ENCODE measurements around the gene TNIK.

GRCh38 chr3:171165983-171166382 lies 294.2 kb downstream of the TNIK start:
- no peak for TF ChIP-seq EP300 (IDR thresholded peaks at IDR 0.05)
- TF ChIP-seq CTCF (IDR thresholded peaks at IDR 0.05), result no peak

Data from upper lobe of left lung (tissue), 4 donors.